ENCODE measurements around the gene RYR3. TPM values are rescaled to one million over a fixed set of nuclear protein-coding genes. Genes with fewer than 3 reads are reported as not detected.
"Not testable (repeated sequence)": the region's sequence is repeated elsewhere in the genome, so short reads cannot be mapped to it uniquely, and the experiment has no call there.

Gene RYR3
- polyA plus RNA-seq, 3 donors, result 0.02 to 4.4 (median 0.80) TPM

DNA sequence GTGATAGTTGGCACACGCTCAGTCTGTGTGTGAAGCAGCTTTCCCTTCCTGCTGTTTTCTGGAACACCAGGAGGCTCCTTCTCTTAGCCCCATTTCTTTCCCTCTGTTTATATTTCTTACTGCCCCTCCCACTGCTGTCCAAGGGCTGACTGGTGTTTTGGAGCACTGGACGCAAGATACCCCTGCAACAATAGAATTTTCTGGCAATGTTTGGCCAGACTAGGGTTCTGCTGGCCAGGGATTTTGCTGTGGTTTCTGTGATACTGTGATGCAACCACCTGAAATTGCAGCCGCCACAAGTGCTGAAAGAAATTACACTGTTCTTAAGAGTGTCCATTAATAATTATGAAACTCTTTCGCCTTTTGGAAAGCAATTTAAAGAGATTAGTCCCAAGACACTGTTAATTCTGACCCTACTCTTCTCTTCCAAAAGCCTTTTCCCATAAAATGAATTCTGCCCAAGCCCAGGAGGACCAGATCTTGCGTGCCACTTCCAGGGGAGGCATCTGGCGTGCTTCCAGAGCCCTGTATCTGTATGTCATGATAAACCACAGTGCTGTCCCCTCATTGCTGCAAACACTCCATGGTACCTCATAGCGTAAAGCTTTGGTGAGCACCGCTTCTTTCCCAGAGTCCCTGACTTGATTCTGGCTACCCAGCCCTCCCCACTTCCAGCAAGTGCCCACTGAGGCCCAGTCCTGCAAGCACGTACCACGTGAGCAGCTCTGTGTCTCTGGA is 498.1 kb downstream of the RYR3 start:
- H3K27ac ChIP-seq (ENCODE audit: low read depth, low read length), result no peak overlapping the region
- 66 to 71% (median 70%) methylated on average over 10 of the region's 10 CpGs for WGBS, 3 donors

- H3K27ac ChIP-seq (ENCODE audit: low read depth, low read length), result no peak overlapping the region
- 90 to 91% (median 91%) methylated on average over 10 of the region's 10 CpGs for WGBS, 3 donors
Observed at GRCh38 chr15:33810073-33810595, 499.4 kb downstream of the RYR3 start.

DNA sequence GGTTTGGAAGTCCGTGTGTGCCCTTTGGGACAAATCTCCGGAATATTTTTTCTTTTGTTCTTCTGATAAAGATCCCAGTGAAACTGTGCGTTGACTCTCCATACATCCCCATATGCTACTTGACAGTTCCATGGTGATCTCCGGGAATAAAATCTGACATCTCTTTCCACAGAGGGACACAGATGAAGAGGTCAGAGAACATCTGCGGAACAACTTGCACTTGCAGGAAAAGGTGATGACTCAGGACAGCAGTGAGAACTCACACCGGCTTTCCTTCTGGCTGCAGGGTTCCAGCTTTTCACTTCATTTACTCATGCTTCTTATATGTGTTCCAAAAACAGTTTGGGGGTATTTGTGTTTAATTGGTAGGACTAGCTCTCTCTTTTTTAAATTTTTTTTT is 500.0 kb downstream of the RYR3 start:
- WGBS, 3 donors, result 72 to 79% (median 72%) methylated on average over 6 of the region's 6 CpGs
- H3K27ac ChIP-seq (ENCODE audit: low read depth, low read length), result no peak overlapping the region

DNA sequence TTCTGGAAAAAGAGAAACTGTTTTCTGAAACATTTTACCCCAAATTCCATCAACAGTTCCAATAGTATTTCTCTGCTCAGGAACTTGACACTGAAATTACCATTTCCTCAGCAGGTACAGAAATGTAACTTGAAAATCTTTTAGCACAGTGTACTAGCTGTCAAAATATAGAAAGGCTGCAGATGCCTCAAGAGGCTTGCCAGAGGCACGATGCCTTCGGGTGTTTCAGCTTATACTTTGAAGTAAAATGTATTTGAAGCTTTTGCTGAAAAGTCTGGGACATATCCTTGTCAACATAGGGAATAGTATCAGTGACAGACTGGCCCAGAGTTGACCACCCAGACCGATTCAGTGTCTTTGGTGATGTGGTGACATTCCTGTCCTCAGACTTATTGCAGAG is 503.1 kb downstream of the RYR3 start:
- WGBS, 3 donors, result 45 to 70% (median 62%) methylated on average over 3 of the region's 3 CpGs
- no peak overlapping the region for H3K27ac ChIP-seq (ENCODE audit: low read depth, low read length)

DNA sequence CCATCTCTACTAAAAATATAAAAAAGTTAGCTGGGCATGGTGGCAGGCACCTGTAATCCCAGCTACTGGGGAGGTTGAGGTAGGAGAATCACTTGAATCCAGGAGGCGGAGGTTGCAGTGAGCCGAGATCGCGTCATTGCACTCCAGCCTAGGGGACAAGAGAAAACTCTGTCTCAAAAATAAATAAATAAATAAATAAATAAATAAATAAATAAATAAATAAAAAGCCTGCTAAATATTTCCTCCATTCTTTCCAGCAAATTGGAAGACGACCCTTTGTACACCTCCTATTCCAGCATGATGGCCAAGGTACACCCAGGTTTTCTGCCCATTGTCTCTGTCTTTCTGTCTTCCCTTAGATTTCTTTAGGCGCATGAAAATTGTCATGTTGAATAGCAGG is 508.7 kb downstream of the RYR3 start:
- not testable (repeated sequence) for H3K27ac ChIP-seq (ENCODE audit: low read depth, low read length)
- 95% methylated on average over 6 of the region's 6 CpGs for WGBS, 3 donors

DNA sequence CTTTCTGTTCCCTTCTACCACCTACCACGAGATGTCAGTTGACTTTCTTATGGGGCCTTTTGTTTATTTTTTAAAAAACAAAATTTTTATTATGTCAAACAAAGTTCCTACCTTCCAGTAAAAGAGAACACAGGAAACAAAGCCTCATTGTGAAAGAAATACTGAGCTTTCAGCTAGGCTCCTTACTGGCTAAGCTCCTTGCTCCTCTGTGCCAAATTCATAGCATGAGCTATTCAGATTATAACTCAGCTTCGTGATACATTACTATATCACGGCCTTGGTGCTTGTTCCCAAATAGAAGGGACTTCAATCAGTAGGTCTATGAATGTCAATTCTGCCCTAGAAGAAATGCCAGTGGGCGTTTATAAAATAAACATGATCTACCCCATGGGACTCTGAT is 511.7 kb downstream of the RYR3 start:
- H3K27ac ChIP-seq (ENCODE audit: low read depth, low read length), result no peak overlapping the region
- WGBS, 3 donors, result 43 to 61% (median 52%) methylated on average over 4 of the region's 4 CpGs

DNA sequence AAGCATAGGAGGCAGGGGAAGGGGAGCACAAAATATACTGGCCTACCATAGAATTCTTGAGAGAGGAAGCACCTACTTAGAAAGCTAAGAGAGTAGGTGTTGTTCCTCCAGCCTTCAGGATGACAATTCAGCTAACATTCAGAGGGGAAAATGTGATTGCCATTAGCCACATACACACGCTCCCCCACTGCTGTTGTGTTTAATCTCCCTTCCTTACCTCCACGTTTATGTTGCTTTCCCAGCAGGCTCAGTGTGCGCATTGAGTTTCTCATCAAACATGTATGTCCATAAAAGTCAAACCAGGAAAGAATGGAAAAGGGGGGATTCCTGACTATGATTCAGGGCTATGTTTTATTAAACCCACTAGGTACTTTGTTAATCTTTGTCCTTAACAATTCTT is 512.4 kb downstream of the RYR3 start:
- 74 to 84% (median 82%) methylated on average over 3 of the region's 3 CpGs for WGBS, 3 donors
- H3K27ac ChIP-seq (ENCODE audit: low read depth, low read length), result no peak overlapping the region

DNA sequence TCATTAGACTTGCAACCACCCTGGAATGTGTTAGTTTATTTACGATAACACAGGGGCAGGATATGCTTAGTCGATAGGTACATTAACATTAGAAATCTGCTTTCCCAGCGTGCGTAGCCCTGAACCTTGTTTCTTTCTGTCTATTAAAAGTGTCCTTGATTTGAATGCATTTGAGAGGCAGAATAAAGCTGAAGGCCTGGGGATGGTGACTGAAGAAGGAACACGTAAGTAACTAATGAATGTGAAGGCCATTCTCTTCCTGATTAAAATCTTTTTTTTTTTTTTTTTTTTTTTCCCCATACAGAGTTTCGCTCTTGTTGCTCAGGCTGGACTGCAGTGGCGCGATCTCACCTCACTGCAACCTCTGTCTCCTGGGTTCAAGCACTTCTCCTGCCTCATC is 514.7 kb downstream of the RYR3 start:
- 89 to 96% (median 92%) methylated on average over 8 of the region's 8 CpGs for WGBS, 3 donors
- no peak overlapping the region for H3K27ac ChIP-seq (ENCODE audit: low read depth, low read length)

DNA sequence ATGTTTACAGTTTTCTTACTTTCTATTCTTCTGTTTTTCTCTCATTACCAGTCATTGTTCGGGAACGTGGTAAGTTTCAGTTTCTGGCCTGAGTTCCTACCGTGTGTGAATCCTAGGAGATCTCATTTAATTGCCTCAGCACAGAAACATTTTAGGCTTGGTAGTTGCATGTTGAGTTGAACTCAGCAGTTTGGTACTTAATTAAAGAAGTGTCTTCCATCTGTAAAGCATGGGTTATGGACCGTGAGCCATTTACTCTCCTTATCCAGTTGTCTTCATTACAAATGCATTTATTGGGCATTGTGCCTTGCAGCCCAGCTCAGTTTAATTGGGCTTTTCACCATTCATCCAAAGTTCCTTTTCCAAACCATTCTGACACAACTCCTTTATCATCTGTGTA is 515.4 kb downstream of the RYR3 start:
- H3K27ac ChIP-seq (ENCODE audit: low read depth, low read length), result no peak overlapping the region
- 80 to 85% (median 84%) methylated on average over 4 of the region's 4 CpGs for WGBS, 3 donors

GRCh38 chr15:33830351-33830750 is 519.6 kb downstream of the RYR3 start:
- WGBS, 3 donors, result 58 to 80% (median 80%) methylated on average over 4 of the region's 4 CpGs
- H3K27ac ChIP-seq (ENCODE audit: low read depth, low read length), result no peak overlapping the region

GRCh38 chr15:33831646-33832045 is 520.9 kb downstream of the RYR3 start:
- 80 to 87% (median 82%) methylated on average over 7 of the region's 7 CpGs for WGBS, 3 donors
- H3K27ac ChIP-seq (ENCODE audit: low read depth, low read length), result no peak overlapping the region

DNA sequence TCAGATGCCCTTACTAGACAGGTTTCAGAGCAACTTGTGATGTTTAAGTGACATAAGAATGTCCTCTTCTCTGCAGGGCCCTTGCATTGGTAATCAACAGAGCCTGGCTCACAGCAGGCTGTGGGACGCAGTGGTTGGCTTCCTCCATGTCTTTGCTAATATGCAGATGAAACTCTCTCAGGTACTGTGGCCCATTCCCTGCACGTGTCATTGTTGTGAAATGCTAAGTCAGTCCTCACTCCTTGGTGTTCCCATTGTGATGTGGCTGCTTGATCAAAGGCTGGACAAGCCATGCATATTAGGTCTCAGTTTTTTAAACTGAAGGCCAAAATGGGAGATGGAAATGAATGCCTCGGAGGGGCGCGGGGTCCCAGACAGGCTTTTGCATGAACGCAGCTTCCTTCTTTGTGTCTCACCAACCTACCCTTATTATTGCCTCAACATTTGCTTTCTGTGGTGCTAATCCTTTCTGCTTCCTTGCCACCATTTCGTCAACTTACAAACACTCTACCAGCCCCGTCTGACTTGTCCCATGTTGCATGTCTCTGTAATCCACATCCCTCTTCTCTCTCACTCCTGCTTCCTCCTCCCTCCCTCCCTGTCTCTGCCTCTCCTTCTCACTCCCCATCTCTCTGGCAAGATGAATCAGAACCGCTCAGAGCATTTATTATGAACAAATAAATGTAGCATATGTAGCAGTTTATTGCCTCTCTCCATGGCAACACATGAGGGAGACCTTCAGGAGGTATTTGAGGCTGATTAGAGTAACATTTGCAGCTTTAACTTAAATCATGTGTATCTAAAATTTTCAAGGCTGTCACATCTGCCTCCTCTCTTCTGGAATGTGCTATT is 524.4 kb downstream of the RYR3 start:
- WGBS, 3 donors, result 34 to 61% (median 56%) methylated on average over 9 of the region's 9 CpGs
- H3K27ac ChIP-seq (ENCODE audit: low read depth, low read length), result no peak overlapping the region

GRCh38 chr15:33837294-33837693 is 526.5 kb downstream of the RYR3 start:
- WGBS, 3 donors, result 65 to 72% (median 68%) methylated on average over 1 of the region's 1 CpG
- no peak overlapping the region for H3K27ac ChIP-seq (ENCODE audit: low read depth, low read length)

- no peak overlapping the region for H3K27ac ChIP-seq (ENCODE audit: low read depth, low read length)
- WGBS, 3 donors, result 87 to 97% (median 88%) methylated on average over 2 of the region's 2 CpGs
Observed at GRCh38 chr15:33839540-33839939, 528.8 kb downstream of the RYR3 start.

DNA sequence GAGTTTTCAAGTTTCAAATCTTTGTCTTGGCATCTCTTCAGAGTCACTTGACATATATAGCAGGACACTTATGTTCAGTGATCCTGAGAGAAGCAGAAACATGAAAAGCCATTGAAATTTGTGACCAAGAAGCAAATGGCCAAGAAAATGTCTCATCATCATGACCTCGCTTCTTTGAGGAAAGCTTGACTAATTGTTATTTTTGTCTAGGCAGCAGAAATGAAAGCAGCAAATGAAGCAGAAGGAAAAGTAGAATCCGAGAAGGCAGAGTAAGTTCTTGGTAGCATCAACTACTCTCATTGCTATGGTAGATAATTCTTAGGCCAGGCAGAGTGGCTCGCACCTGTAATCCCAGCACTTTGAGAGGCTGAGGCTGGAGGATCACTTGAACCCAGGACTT is 529.8 kb downstream of the RYR3 start:
- no peak overlapping the region for H3K27ac ChIP-seq (ENCODE audit: low read depth, low read length)
- 86 to 92% (median 91%) methylated on average over 3 of the region's 3 CpGs for WGBS, 3 donors

DNA sequence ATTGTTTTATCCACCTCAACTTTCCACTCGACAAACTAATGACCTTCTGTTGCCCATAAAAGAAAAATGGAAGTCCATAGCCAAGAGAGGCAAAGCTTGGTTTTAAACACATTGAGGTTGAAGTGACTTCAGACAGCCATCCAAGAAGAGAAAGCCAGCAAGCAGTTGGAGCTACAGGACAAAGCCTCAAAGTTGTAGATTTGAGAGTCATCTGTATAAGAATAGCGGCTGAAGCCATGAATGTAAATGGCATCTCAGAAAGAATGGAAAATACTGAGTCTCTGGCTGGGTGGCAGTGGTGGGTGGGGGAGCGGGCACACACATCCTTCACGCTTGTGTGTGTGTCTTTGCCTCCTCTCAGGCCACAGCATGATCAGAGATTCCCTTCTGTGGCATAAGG is 533.4 kb downstream of the RYR3 start:
- WGBS, 3 donors, result 73 to 89% (median 87%) methylated on average over 4 of the region's 4 CpGs
- H3K27ac ChIP-seq (ENCODE audit: low read depth, low read length), result no peak overlapping the region

- no peak overlapping the region for H3K27ac ChIP-seq (ENCODE audit: low read depth, low read length)
- WGBS, 3 donors, result 83 to 89% (median 89%) methylated on average over 4 of the region's 4 CpGs
Observed at GRCh38 chr15:33844597-33844996, 533.8 kb downstream of the RYR3 start.

DNA sequence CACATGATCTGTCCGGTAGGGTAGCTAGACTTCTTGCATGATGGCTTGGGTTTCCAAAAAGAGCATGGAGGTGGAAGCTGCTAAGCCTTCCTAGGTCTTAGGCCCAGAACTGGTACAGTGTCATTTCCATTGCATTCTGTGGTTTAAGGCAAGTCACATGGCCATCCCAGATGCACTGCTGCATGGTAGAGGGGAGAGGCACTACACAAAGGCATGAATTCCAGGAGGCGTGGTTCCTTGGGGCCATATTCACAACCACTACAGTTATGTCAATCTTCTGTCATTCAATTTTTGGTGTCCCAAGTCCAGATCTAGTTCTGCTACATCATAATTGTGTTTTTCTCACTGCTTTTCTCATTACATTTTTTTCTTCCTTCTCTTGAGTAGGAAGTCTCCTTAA is 535.4 kb downstream of the RYR3 start:
- H3K27ac ChIP-seq (ENCODE audit: low read depth, low read length), result no peak overlapping the region
- WGBS, 3 donors, result 93 to 97% (median 95%) methylated on average over 2 of the region's 2 CpGs

DNA sequence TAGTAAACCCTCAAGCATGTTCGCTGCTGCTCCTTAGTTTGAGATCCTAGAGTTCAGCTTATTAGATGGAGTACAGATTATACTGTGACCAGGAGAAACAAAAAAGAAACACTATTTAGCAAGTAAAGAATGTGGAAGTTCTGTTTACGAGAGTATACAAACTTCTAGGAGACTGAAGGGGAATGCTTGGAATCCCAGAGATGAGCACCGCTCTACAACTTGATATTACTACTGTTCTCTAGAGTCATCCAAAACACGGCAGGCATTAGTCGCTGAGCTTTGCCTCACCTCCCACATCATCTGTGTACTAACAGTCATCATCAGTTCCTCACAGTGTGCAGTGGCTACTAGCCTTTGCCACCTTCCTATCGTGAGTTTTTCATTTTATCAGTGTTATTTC is 536.1 kb downstream of the RYR3 start:
- WGBS, 3 donors, result 49 to 84% (median 72%) methylated on average over 6 of the region's 6 CpGs
- no peak overlapping the region for H3K27ac ChIP-seq (ENCODE audit: low read depth, low read length)
